Panc1 (cell line): ENCODE measurements around the gene PKD1. TPM values are rescaled to one million over a fixed set of nuclear protein-coding genes. Genes with fewer than 3 reads are reported as not detected.

Experiments
- ATAC-seq: fragments of 200-7000 bp; cut with Tn5 transposase; 2 replicates; pipeline ENCODE4 v1.9.1; 2020; ENCODE audit warnings: mild to moderate bottlenecking, moderate library complexity
- BruUV-seq: library from RNA; stranded (reverse); fragments of 400-500 nt; replicated peaks from 2 replicates; lab custom pipeline; 2021; lab: Mats Ljungman, UMichigan
- CTCF ChIA-PET: fragments of 300-600 bp; sonication (Branson Sonifier 250); formaldehyde crosslinking; loops from one replicate; lab custom pipeline; 2022; ENCODE audit warnings: antibody characterized with exemption; lab: Charles Lee
- POLR2A ChIA-PET: fragments of 300-600 bp; sonication (Branson Sonifier 250); formaldehyde crosslinking; loops from one replicate; lab custom pipeline; 2022; ENCODE audit warnings: antibody characterized with exemption; lab: Charles Lee
- DNase-seq: peaks from one replicate; pipeline ENCODE4 v3.0.0-alpha.2; 2010; ENCODE audit warnings: low read depth, low spot score
- H3K27ac ChIP-seq: 2 replicates; pipeline ENCODE4 v1.5.1; 2011; ENCODE audit warnings: mild to moderate bottlenecking, low read length, inconsistent platforms
- H3K27me3 ChIP-seq: fragments of 200-500 bp; sonication (Bioruptor generic); 2 replicates; pipeline ENCODE4 v1.6.0; 2014; ENCODE audit warnings: low read length, inconsistent platforms; ENCODE audit not compliant: control insufficient read depth, insufficient read depth
- H3K36me3 ChIP-seq: fragments of 200-500 bp; sonication (Bioruptor generic); 2 replicates; pipeline ENCODE4 v1.5.1; 2014; ENCODE audit warnings: inconsistent platforms, mild to moderate bottlenecking, low read length, moderate library complexity; ENCODE audit not compliant: control insufficient read depth, insufficient read depth
- H3K4me1 ChIP-seq: 2 replicates; pipeline ENCODE4 v1.5.1; 2011; ENCODE audit warnings: inconsistent platforms, mild to moderate bottlenecking, low read length, moderate library complexity; ENCODE audit not compliant: control insufficient read depth, insufficient read depth
- H3K4me3 ChIP-seq, 2 experiments: 2 replicates each; pipeline ENCODE4 v1.5.1; 2011 to 2012; ENCODE audit warnings: low read depth in 2 of 2, low read length in 2 of 2, mild to moderate bottlenecking in 2 of 2, inconsistent platforms in 1 of 2, moderate library complexity in 1 of 2
- H3K9me3 ChIP-seq: fragments of 200-500 bp; sonication (Bioruptor generic); 2 replicates; pipeline ENCODE4 v1.5.1; 2014; ENCODE audit warnings: low read depth, mild to moderate bottlenecking, inconsistent platforms, low read length, moderate library complexity; ENCODE audit not compliant: control insufficient read depth, insufficient read depth
- POLR2AphosphoS5 ChIP-seq: IDR thresholded peaks from 2 replicates; pipeline ENCODE4 v1.6.1; 2012; ENCODE audit warnings: mild to moderate bottlenecking, low read depth, low read length, moderate library complexity
- SIN3A ChIP-seq: IDR thresholded peaks from 2 replicates; pipeline ENCODE4 v1.6.1; 2012; ENCODE audit warnings: low read depth, mild to moderate bottlenecking, low read length, moderate library complexity, borderline replicate concordance; ENCODE audit not compliant: insufficient read depth
- TCF7L2 ChIP-seq: IDR thresholded peaks from 2 replicates; pipeline ENCODE4 v1.6.1; 2011; ENCODE audit warnings: mild to moderate bottlenecking, low read depth, low read length, inconsistent platforms
- in situ Hi-C: cut with HindIII; loops from 2 replicates; pipeline ENCODE4 v1.10.0; 2016; ENCODE audit warnings: low sequenced_read_pairs, low pct_unique_long_range_greater_than_20kb
- intact Hi-C: fragments of 100-400 bp; cut with micrococcal nuclease; formaldehyde crosslinking; loops from one replicate; pipeline ENCODE4 v1.10.0; 2022; ENCODE audit not compliant: unreplicated experiment
- total RNA-seq: library from RNA; stranded (reverse); gene quantifications from one replicate; pipeline ENCODE4 v1.2.1, GENCODE V29; 2021; ENCODE audit not compliant: unreplicated experiment
- TF ChIP-seq, protein P1 (sequence below), 2 experiments: IDR thresholded peaks; 2 replicates each; pipeline ENCODE4 v1.6.1; 2011 to 2012; ENCODE audit warnings: low read depth in 2 of 2, control low read depth in 1 of 2, low read length in 1 of 2, mild to moderate bottlenecking in 1 of 2, moderate library complexity in 1 of 2; ENCODE audit not compliant: insufficient read depth in 1 of 2
- TF ChIP-seq, protein P2 (sequence below): fragments of 450-650 bp; IDR thresholded peaks from 2 replicates; pipeline ENCODE4 v1.5.1; 2017; ENCODE audit warnings: mild to moderate bottlenecking

Gene PKD1
- total RNA-seq, 1 experiment from 2014 or later, result 279 TPM

- in situ Hi-C loops (no loop called here), intact Hi-C loops (no loop called here)
- H3K27ac ChIP-seq, result no peak overlapping the region
- DNase-seq, result no peak
- H3K27me3 ChIP-seq, result no peaks in the 10 kb centered on the region
- H3K4me3 ChIP-seq, result no peak overlapping the region
- H3K4me1 ChIP-seq, result no peaks in the 10 kb centered on the region
- TF ChIP-seq POLR2AphosphoS5 (no peak), TCF7L2 (no peak)
- ChIA-PET CTCF (no interaction called here), POLR2A (no interaction called here)
- H3K36me3 ChIP-seq, result no peaks in the 10 kb centered on the region
- no peak for ATAC-seq
- no TSS peak for BruUV-seq
- H3K9me3 ChIP-seq, result no peaks in the 10 kb centered on the region
Observed at GRCh38 chr16:2174396-2175131, 38.9 kb upstream of the PKD1 start.

GRCh38 chr16:2173916-2174315, 38.2 kb upstream of the PKD1 start:
- TF ChIP-seq, protein P1, sequence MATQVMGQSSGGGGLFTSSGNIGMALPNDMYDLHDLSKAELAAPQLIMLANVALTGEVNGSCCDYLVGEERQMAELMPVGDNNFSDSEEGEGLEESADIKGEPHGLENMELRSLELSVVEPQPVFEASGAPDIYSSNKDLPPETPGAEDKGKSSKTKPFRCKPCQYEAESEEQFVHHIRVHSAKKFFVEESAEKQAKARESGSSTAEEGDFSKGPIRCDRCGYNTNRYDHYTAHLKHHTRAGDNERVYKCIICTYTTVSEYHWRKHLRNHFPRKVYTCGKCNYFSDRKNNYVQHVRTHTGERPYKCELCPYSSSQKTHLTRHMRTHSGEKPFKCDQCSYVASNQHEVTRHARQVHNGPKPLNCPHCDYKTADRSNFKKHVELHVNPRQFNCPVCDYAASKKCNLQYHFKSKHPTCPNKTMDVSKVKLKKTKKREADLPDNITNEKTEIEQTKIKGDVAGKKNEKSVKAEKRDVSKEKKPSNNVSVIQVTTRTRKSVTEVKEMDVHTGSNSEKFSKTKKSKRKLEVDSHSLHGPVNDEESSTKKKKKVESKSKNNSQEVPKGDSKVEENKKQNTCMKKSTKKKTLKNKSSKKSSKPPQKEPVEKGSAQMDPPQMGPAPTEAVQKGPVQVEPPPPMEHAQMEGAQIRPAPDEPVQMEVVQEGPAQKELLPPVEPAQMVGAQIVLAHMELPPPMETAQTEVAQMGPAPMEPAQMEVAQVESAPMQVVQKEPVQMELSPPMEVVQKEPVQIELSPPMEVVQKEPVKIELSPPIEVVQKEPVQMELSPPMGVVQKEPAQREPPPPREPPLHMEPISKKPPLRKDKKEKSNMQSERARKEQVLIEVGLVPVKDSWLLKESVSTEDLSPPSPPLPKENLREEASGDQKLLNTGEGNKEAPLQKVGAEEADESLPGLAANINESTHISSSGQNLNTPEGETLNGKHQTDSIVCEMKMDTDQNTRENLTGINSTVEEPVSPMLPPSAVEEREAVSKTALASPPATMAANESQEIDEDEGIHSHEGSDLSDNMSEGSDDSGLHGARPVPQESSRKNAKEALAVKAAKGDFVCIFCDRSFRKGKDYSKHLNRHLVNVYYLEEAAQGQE (IDR thresholded peaks at IDR 0.05; ENCODE audit: insufficient read depth in 1 of 2, low read depth in 2 of 2, low read length in 1 of 2), result no peak
- TF ChIP-seq TCF7L2 (no peak), POLR2AphosphoS5 (no peak), SIN3A (no peak)
- TF ChIP-seq, protein P2, sequence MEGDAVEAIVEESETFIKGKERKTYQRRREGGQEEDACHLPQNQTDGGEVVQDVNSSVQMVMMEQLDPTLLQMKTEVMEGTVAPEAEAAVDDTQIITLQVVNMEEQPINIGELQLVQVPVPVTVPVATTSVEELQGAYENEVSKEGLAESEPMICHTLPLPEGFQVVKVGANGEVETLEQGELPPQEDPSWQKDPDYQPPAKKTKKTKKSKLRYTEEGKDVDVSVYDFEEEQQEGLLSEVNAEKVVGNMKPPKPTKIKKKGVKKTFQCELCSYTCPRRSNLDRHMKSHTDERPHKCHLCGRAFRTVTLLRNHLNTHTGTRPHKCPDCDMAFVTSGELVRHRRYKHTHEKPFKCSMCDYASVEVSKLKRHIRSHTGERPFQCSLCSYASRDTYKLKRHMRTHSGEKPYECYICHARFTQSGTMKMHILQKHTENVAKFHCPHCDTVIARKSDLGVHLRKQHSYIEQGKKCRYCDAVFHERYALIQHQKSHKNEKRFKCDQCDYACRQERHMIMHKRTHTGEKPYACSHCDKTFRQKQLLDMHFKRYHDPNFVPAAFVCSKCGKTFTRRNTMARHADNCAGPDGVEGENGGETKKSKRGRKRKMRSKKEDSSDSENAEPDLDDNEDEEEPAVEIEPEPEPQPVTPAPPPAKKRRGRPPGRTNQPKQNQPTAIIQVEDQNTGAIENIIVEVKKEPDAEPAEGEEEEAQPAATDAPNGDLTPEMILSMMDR, result no peak
- Histone ChIP-seq H3K27me3 (no peaks in the 10 kb centered on the region), H3K9me3 (no peaks in the 10 kb centered on the region), H3K4me1 (no peaks in the 10 kb centered on the region), H3K36me3 (no peaks in the 10 kb centered on the region), H3K4me3 (no peak overlapping the region), H3K27ac (no peak overlapping the region)
- ChIA-PET POLR2A (interaction anchor here (0.6 kb wide), 1 partner anchor 42 kb away, joined by 4 read pairs; no protein-coding TSS in a partner anchor), CTCF (no interaction called here)
- no peak for DNase-seq
- intact Hi-C loops (no loop called here), in situ Hi-C loops (no loop called here)
- ATAC-seq, result no peak
- BruUV-seq, result no TSS peak

DNA sequence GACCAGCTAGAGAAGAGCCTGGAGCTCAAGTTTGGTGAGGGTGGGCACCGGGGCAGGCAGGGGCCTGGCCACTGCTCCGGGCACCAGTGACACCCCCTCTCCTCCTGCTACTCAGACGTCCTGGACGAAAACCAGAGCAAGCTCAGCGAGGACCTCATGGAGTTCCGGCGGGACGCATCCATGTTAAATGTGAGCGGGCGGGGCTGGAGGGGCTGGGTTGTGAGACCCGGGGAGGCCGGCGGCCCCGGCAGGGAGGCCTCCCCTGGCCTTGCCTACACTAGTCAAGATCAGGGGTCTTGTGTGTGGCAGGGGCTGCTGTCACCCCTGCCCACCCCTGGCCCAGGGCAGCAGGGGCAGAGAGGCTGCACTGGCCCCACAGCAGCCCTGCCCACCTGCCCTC, 37.7 kb upstream of the PKD1 start:
- Histone ChIP-seq H3K27ac (no peak overlapping the region), H3K9me3 (no peaks in the 10 kb centered on the region), H3K36me3 (0 out of 2 replicates have a peak, but pooled peaks cover under 1% of the 10 kb centered on the region), H3K27me3 (no peaks in the 10 kb centered on the region), H3K4me1 (no peaks in the 10 kb centered on the region), H3K4me3 (no peak overlapping the region)
- DNase-seq (no peak), ATAC-seq (no peak)
- no TSS peak for BruUV-seq
- TF ChIP-seq POLR2AphosphoS5, result no peak
- TF ChIP-seq SIN3A, result no peak
- no peak for TF ChIP-seq TCF7L2
- TF ChIP-seq, protein P1 (IDR thresholded peaks at IDR 0.05; ENCODE audit: insufficient read depth in 1 of 2, low read depth in 2 of 2, low read length in 1 of 2), result no peak
- TF ChIP-seq, protein P2, result no peak
- in situ Hi-C loops (no loop called here), intact Hi-C loops (no loop called here)
- ChIA-PET CTCF (interaction anchor here (1.0 kb wide), 1 partner anchor 22 kb away, joined by 3 read pairs; no protein-coding TSS in a partner anchor), POLR2A (interaction anchor here (0.6 kb wide), 1 partner anchor 43 kb away, joined by 4 read pairs; no protein-coding TSS in a partner anchor)
